Fibroblast of skin of back (primary cell): Measurements from ENCODE around the gene ATXN7L3. TPM values are rescaled to one million over a fixed set of nuclear protein-coding genes. Genes with fewer than 3 reads are reported as not detected.
"Not testable (repeated sequence)": the region's sequence is repeated elsewhere in the genome, so short reads cannot be mapped to it uniquely, and the experiment has no call there.

Experiments used
- DNase-seq: peaks from one replicate; pipeline ENCODE4 v3.0.0-alpha.2; 2013
- polyA plus RNA-seq, 2 experiments: library from polyadenylated mRNA; unstranded; fragments of 120-200 nt; gene quantifications; one replicate each; pipeline ENCODE4 v1.2.1, GENCODE V29; 2013; ENCODE audit not compliant: insufficient read length in 2 of 2

The ATXN7L3 gene, protein sequence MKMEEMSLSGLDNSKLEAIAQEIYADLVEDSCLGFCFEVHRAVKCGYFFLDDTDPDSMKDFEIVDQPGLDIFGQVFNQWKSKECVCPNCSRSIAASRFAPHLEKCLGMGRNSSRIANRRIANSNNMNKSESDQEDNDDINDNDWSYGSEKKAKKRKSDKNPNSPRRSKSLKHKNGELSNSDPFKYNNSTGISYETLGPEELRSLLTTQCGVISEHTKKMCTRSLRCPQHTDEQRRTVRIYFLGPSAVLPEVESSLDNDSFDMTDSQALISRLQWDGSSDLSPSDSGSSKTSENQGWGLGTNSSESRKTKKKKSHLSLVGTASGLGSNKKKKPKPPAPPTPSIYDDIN
- polyA plus RNA-seq (2013, experiment 1 of 2; ENCODE audit: insufficient read length): 68.8 TPM
- 57.1 TPM for polyA plus RNA-seq (2013, experiment 2 of 2; ENCODE audit: insufficient read length)

DNA sequence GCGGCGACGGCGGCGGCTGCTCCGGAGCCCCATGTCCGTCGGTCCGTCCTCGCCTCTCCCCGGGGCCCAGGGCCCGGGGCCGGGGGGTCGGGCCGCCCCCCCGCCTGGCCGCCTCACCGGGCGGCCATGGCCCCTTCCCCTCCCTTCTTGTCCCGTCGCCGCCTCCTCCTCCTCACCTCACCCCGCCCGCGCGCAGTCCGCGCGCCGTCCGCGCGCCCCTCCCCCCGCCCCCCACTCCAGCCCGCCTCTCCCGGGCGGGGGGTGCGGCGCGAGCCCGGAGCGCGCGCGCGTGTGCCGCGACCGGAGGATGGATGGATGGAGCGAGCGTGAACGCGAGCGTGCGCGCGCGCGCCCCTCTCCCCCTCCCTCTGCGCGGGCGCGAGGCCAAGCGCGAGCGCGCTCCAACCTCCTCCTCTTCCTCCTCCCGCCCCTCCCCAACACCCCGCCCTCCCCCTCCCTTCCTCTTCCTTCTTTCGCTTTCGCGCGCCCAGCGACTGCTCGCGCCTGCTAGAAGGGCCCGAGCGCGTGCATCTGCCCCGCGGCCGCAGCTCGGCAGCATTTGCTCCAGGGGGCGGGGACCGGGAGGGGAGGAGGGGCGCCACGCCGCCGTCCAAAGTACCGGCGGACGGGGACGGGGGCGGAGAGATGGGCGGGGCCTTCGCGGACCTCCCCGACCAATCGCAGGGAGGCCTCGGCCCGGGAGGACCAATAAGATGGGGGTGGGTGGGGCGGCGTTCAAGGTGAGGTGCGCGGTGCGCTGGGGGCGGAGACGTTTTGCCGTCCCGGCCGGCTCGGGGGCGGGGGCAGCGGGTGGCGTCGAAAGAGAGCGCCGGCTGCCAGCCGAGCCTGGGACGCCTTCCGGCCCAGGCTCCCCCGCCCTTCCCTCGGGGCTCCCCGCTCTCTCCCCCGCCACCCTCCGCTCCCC, at the start of gene ATXN7L3:
TSS of gene ATXN7L3 (minus strand) at position 332 of the 925 bp plus-strand sequence. CDS start 1,814 bp downstream, outside the sequence.
- DNase-seq: peak; percentile 98

DNA sequence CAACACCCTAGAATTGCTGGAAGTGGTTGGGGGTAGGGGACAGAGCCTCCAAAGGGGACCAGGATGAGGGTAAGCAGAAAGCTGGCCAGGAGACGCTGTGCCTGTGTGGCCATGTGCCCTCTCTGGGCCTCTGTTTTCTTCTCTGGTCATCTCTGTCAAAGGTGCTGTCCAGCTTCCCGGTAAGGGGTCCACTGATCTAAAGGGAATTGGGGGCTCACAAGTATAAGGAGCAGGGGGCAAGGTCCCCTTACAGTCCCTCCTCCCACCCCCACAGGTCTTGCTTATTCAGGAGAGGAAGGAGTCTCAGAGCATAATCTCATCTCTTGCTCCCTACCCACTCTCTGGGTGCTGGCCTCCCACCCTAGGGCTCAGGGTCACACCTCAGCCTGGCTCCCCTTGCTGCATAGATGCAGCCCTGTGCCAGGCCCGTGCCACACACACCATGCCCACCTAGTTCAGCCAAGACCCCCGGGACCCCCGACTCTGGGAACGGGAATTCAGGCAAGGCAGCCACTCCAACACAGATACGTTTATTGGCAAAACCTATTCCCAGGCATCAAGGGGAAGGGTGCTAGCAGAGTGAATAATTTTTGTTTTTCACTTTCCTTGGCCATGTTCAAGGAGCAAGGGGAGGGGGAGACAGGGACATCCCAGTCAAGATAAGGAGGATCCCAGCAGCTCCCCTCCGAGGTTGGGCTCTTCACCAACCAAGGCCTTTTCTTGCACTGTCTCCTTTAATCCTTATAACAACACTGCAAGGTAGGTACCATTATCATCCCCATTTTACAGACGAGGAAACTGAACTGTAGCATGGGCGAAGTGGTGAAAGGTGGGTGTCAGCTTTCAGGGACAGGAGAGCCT, 48.4 kb upstream of the ATXN7L3 start:
- DNase-seq: no peak

DNA sequence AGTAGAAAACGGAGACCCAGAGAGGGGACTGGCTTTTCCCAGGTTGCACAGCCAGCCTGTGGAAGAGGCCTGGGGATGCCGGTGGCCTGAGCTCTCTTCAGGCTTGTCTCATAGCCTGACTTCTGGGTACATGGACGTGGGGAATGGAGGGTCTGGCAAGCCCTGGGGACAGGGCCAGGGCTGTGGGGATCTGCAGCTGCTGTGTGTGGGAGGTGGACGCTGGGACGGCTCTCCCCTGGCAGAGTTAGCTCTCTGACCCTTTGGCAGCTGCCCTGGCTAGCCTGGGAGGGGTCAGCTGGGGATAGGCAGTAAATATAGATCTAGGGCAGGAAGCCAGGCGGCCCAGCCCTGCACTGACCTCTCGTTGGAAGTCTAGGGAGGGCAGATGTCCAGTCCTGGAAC, 47.8 kb upstream of the ATXN7L3 start:
- DNase-seq: no peak

DNA sequence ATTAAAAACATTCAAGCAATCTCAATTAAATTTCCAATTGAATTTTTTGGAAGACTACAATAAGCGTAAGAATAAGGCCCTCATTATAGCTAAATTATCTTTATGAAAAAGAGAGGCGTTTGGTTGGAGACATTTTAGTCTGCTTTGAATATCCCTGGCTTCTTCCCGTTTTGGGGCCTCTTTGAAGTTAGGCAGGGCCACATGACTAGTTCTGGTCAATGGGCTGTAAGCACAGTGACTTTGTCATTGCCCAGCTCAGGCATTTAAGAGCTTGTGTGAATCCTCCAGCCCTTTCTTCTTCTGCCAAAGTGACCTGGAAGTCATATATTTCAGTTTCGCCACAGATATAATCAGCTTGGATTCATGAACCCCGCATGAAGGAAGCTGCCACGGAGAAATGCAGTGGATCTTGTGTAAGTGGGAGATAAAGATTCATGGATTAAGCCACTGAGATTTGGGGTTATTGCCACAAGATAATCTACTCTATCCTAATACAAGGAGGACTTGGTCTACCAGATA, 41.5 kb upstream of the ATXN7L3 start:
- DNase-seq: no peak

DNA sequence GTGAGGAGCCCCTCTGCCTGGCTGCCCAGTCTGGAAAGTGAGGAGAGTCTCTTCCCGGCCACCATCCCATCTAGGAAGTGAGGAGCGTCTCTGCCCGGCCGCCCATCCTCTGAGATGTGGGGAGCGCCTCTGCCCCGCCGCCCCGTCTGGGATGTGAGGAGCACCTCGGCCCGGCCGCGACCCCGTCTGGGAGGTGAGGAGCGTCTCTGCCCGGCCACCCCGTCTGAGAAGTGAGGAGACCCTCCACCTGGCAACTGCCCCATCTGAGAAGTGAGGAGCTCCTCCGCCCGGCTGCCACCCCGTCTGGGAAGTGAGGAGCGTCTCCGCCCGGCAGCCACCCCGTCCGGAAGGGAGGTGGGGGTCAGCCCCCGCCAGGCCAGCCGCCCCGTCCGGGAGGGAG, 38.2 kb upstream of the ATXN7L3 start:
- not testable (repeated sequence) for DNase-seq

DNA sequence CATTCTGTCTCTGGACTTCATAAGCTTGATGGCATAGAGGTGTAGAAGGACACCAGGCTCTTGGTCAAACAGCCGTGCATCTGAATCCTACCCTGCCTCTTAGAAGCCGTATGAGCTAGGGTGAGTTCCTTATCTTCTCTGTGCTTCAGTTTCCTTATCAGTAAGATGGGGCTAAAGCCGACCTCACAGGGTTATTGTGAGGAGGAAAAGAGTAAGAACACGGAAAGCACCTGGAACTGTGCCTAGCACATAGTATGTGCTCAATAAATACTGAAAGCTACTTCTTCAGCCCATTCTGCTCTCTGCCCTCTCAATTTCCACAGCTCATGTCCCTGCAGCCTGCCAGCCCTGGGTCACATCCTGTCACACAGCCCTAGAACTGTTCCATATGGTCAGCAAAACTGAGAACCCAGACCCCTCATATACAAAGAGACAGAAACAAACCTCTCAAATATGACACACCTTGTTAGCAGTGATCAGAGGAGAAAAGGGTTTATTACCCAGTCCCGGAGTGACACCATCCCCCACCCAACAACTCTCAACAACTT, 36.8 kb upstream of the ATXN7L3 start:
- no peak for DNase-seq

DNA sequence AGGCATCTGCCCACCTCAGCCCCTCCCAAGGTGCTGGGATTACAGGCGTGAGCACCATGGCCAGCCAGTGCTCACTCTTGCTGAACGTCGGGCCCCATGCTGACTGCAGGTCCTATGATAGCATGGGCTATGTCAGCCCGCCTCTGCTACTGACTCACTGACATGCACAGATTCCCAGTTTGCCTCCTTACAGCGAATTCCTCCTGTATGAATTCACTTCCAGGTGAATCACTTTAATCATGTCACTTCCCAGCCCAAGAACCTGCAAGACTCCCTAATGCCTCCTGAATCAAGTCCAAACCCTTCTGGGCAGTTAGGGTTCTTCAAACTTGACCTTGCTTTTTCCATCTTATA, 35.9 kb upstream of the ATXN7L3 start:
- DNase-seq: no peak

DNA sequence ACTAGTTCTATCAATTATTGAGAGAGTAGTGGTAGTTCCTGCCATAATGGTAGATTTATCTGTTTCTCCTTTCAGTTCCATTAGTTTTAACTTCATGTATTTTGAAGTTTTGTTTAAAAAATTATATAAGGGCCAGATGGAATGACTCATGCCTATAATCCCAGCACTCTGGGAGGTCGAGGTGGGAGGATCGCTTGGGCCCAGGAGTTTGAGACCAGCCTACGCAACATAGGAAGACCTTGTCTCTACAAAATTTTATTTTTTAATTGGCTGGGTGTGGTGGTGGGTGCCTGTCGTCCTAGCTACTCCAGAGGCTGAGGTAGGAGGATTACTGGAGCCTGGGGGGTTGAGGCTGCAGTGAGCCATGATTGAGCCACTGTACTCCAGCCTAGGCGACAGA, 33.9 kb upstream of the ATXN7L3 start:
- no peak for DNase-seq

DNA sequence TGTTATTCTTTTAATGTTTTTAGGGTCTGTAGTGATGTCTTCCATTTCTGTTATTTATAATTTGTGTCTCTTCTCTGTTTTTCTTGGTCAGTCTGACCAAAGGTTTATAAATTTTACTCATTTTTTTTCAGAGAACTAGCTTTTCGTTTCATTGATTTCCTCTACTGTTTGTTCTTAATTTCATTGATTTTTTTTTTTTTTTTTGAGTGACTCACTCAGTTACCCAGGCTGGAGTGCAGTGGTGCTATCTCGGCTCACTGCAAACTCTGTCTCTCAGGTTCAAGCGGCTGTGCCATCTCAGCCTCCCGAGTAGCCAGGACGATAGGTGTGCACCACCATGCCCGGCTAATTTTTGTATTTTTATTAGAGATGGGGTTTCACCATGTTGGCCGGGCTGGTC, 32.4 kb upstream of the ATXN7L3 start:
- no peak for DNase-seq

DNA sequence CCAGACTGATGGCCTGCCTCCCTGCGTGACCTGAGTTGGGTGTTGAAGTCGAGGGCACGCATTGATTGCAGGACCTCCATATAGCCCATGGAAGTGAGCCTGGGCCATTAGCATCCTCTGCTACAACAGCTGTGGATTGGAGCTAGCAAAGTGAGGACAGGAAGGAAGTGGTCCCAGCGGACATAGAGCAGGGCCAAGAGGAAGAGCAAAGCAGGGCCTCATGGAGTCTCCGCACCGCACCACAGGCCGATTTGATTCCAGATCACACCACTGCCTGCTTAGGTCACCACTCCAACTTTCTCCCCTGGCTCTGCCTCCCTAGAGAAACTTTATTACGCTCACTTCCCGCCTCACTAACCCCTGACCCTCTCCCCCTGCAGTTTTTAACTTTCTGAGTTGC, 30.5 kb upstream of the ATXN7L3 start:
- DNase-seq: no peak

DNA sequence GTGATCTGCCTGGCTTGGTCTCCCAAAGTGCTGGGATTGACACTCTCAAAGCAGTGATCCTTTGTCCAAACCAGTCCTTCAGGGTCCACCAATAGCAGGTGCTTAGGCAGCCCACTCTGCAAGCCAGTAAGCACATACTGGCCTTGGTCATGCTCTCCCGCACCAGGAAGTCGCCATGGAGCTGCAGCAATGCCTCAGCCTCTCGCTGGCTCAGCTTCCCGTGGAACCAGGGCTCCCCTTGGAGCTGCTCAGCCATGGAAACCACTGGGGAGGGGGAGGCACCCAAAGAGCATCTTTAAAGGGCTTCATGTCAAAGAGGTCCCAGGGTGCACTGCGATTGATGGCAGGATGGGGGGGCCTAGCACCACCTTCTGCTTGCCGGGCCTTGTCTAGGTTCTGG, 29.4 kb upstream of the ATXN7L3 start:
- DNase-seq: no peak

DNA sequence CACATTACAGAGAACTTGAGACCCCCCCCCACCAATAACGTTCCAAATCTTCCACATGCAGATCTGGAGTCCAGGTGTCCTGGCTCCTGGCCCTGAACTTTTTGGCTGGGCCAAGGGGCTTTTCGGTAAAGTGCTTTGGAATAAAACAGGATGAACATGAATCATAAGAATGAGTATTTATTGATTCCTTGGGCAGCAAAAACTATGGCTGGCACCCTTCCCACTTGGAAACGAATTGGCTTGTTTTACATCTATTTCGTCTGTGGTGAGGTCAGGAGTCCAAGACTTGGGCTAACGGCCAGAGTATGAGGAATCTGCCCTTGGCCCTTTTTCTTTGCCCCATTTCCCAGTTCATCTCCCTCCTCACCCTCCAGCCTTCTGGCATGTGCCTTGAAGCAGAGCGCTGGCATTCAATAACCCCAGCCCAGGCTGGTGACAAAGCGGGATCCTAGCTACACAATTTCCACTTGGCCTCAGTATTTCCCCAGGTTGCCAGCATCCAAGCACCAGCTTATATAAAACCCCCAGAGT, 23.9 kb upstream of the ATXN7L3 start:
- no peak for DNase-seq

DNA sequence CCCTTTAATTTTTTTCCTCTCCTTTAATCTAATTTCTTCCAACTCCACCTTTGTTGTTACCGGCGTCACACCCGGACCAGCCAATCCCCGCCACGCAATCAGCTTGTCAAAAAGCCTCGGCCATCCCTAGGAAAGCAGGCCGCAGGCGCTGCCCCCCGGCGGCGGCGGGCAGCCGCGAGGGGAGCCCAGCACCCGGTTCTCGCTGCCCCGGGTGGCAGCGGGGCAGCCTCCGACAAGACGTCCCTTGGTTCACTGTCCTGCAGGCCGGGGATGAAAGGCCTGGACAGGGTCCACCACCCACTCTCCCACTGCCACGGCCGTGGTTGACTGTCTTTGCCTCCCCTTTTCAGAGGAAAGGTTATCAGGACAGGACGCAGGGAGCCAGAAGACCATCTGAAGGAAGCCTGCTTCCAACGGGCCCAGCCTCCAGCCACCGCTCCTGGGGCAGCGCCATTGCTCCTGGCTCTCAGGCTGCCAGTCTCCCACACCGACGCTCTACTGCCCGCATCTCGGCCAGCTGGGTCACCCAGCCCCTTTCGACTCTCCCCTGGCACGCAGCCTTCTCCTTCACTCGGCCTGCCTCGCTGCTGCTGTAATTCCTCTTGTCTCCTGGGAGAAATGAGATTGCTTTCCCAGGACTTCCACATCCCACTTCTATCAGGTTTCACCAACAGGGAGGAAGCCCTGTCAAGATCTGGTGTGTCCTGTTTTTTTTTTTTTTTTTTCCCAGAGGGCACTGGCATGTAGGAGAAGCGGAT, 22.6 kb upstream of the ATXN7L3 start:
- peak; percentile 90 for DNase-seq

DNA sequence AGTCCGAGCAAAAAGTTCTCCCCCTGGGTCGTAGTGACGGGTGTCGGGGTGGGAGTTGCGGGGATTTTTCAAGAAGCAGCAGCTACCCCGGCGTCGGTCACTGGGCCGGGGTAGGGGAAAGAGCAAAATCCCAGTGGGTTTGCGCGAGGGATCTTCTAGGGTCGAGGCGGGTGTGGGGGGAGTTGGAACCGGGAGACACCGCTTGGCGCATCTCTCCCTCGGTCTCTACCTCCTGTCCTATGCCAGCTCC, 22.1 kb upstream of the ATXN7L3 start:
- DNase-seq: no peak

DNA sequence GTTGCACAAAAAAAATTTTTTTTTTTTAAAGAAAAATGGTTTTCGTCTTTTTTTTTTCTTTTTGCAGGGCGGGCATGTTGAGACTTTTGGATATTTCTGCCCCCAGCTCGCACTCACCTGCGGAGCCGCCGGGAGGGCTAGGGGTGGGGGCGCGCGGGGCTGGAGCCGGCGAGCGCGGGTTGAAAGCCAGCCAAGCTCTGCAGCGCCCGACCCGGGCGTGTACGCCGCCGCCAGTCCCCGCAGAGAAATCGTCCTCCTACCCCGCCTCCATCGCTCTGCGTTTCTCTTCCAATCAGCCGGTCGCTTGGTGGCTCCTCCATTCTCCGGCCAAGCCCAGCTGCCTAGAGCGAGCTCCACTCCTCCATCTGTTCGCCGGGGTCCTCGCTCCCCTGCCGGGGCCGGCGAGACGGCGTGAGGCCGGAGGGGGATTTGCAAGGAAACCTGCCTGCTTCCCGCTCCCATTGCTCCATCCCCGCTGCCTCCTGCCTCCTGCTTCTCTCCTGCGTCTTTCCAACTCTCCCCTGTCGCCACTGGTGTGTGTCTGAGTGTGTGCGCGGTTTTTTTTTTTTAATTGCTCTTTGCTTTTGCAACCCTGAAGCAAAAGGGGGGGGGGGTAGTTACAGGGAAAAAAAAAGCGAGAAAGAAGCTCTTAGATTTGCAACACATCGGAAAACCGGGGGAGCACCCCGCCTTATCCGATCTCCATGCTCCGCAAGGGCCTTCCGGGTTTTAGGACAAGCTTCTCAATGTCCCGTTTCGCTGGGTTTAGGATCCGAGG, 21.6 kb upstream of the ATXN7L3 start:
- peak; percentile 82 for DNase-seq

DNA sequence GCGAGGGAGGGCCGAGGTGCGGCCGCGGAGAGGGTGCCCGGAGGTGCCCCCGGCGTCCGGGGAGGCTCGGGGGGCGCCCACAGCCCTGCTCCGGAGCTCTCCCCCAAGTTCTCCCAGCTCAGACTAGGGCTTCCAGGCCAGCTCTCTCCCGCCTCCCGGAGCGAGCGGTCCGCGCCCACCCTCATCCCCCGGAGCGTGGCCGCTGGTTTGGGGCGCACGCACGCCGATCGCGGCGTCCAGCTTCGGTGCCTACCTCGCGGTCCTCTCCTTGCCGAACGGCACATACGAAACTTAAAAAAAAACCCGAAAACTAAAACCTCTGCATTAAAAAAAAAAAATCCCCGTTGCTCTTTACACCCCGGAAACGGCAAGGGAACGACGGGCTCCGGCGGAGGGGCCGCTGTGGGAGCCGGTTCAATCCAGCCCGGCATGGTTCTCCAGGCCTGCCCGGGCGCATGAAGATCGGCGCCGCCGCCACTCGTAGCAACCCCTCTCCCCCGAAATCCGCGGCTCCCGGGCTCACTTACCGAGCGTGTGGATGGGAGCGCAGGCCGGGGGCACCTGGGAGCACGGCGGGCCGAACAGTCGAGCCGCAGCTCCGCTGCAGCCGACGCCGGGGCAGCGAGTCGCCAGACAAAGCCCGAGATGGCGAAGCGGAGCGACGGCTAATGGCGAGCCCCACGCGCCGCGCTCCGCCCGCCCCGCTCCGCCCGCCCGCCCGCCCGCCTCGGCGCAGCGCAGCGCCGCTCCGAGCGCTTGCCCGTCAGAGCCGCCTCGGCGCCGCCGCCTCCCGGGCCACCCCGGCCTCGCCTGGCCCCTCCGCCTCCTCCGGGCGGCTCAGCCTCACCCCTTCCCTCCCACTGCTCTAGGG, 20.8 kb upstream of the ATXN7L3 start:
- peak; percentile 40 for DNase-seq

DNA sequence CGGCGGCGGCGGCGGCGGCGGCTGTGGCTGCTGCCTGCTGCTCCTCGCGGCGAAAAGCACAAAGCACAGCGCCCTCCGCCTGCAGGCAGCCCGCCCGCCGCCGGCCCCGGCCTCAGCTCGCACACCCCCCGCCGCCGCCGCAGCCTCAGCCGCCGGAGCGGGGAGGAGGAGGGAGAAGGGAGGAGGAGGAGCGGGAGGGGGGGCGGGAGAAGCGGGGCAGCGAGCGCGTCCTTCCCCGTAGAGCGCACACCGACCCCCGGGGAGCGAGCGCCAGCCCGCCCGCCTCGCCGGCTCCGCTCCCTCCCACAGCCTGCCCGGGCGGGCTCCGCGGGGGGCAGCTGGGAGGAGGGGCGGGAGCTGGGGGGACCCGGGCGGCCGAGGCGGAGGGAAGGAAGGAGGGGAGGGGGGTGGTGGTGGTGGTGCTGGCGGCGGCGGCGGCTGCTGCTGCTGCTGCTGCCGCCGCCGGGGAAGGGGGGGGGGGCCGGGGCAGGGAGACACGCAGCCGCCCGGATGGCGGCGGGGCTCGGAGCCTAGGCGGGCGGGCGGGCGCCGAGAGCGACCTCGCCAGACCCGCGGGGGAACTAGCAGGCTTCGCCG, 20.0 kb upstream of the ATXN7L3 start, which contains the start of gene UBTF:
TSS of gene UBTF (minus strand) at position 60 of the 597 bp plus-strand sequence. CDS start 1,446 bp downstream, outside the sequence.
- peak; percentile 82 for DNase-seq

DNA sequence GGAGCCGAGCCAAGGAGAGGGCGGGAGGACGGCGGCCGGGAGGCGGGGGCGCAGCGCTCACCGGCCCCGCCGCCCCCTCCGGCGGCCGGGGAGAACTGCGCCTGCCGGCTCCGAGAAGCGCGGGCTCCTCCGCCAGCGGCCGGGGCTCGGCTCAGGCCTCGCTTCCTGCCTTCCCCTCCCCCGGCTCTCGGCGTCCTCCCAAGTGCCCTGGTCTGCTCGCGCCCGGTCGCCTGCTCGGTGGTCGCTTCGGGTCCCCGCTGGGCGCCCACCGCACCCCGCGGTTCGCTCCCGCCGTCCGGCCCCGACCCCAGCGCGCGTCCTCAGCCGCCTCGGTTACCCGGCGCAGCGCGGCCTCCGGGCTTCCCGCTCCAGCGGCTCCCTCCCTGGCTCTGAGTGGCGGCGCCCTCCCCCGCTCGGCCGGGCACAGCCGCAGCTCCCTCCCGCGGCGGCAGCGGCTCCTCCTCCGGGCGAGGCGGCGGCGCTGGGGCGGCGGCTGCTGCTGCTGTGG, 19.5 kb upstream of the ATXN7L3 start:
- peak; percentile 73 for DNase-seq
